Stimulated activated naive B cell treated with anti-CD40 and anti-IgM and Interleukin-4, amounts not matched to agents 10 μg/mL and 1 μg/mL and 100 μg/mL, for 72 hours (primary cell): ENCODE measurements around the gene DHX40.

Experiments
- ATAC-seq, 2 donors: fragments of 150-1000 bp; cut with Tn5 transposase; replicated peaks; 2 replicates each; pipeline ENCODE4 v1.10.0; 2021; ENCODE audit warnings: moderate library complexity in 1 of 2
- DNase-seq: peaks from one replicate; pipeline ENCODE4 v3.0.0; 2021
- H3K27ac Mint-ChIP-seq: one replicate; pipeline ENCODE4 v1.8.0; 2022; ENCODE audit warnings: mild to moderate bottlenecking, mixed read lengths
- H3K27me3 Mint-ChIP-seq, 2 donors: one replicate each; pipeline ENCODE4 v1.8.0; 2022; ENCODE audit warnings: mixed read lengths in 2 of 2
- H3K36me3 Mint-ChIP-seq, 2 donors: one replicate each; pipeline ENCODE4 v1.8.0; 2022; ENCODE audit warnings: mixed read lengths in 2 of 2, mild to moderate bottlenecking in 1 of 2
- H3K4me1 Mint-ChIP-seq, 2 donors: one replicate each; pipeline ENCODE4 v1.8.0; 2022; ENCODE audit warnings: mixed read lengths in 2 of 2, mild to moderate bottlenecking in 1 of 2
- H3K4me3 Mint-ChIP-seq, 2 donors: one replicate each; pipeline ENCODE4 v1.8.0; 2022; ENCODE audit warnings: mild to moderate bottlenecking in 2 of 2, mixed read lengths in 2 of 2, moderate library complexity in 1 of 2
- H3K9me3 Mint-ChIP-seq, 2 donors: one replicate each; pipeline ENCODE4 v1.8.0; 2022; ENCODE audit warnings: mixed read lengths in 2 of 2, mild to moderate bottlenecking in 1 of 2

DHX40 gene

DNA sequence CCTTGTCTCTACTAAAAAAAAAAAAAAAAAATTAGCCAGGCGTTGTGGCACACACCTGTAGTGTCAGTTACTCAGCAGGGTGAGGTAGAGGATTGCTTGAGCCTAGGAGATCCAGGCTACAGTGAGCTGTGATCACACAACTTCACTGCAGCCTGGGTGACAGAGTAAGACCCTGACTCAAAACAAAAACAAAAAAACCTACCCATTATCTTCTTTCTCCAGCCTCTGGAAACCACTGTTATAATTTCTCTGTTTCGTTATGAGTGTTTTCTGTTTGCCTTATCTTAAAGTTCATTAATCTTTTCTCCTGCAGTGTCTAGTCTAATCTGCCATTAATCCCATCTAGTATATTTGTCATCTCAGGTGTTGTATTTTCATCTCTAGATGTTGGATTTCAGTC lies 35.7 kb downstream of the DHX40 start:
- Mint-ChIP-seq H3K4me1 (peaks cover 6 to 12% of the 10 kb centered on the region in 2 donors), H3K27me3 (no peaks in the 10 kb centered on the region), H3K9me3 (no peaks in the 10 kb centered on the region), H3K36me3 (peaks cover 26 to 48% of the 10 kb centered on the region in 2 donors), H3K27ac (peak overlapping the region; percentile 68), H3K4me3 (no peak overlapping the region)
- ATAC-seq, result peak; percentile 34 to 64
- DNase-seq, result no peak

DNA sequence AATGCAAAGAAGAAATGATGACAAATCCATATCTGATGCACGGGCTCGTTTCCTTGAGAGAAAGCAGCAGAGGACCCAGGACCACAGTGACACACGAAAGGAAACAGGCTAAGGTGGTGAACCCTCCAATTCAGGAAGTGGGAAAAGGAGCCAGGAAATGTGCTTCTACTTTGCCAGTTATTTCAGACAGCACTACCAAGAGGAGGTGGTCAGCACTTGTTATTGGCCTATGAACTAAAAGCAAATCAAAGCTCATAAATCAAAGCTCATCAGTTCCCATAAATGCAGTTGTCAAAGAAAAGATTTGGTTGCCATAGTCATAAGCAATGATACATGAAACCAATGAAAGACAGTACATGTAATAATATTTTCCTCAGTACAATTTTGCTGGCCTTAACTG lies 41.7 kb downstream of the DHX40 start:
- H3K4me1 Mint-ChIP-seq, result peaks cover 0 to 4% of the 10 kb centered on the region in 2 donors
- H3K27me3 Mint-ChIP-seq, result no peaks in the 10 kb centered on the region
- no peaks in the 10 kb centered on the region for H3K9me3 Mint-ChIP-seq
- no peak overlapping the region for H3K27ac Mint-ChIP-seq
- no peak for DNase-seq
- H3K36me3 Mint-ChIP-seq, result peaks cover 34 to 50% of the 10 kb centered on the region in 2 donors
- no peak for ATAC-seq
- no peak overlapping the region for H3K4me3 Mint-ChIP-seq

DNA sequence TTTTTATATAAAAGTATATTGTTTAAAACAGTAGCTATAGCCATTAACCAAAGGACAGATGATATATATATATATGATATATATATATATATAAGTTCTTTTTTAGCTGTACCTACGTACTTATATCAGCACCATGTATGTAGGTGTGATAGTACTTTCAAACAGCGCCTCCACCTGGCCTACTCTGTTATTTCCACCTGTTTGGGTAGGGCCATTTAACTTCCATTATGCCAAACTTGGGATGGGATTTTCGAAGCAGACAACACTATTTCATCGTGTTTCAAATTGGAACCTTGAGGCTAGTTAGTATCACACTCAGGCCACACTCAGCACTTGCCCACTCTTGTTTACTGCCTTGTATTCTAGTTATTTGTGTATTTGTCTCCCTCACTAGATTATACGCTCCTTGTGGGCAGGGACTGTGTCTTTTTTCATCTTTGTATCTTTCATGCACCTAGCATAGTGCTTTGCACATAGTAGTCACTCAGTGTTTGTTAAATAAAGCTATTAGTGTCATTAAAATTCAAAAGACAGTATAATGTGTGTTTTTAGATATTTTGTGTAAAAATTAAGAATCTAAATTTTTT lies 42.5 kb downstream of the DHX40 start:
- DNase-seq (no peak), ATAC-seq (no peak)
- peaks cover 0 to 4% of the 10 kb centered on the region in 2 donors for H3K4me1 Mint-ChIP-seq
- peaks cover 30 to 45% of the 10 kb centered on the region in 2 donors for H3K36me3 Mint-ChIP-seq
- no peak overlapping the region for H3K4me3 Mint-ChIP-seq
- no peaks in the 10 kb centered on the region for H3K27me3 Mint-ChIP-seq
- no peak overlapping the region for H3K27ac Mint-ChIP-seq
- no peaks in the 10 kb centered on the region for H3K9me3 Mint-ChIP-seq

DNA sequence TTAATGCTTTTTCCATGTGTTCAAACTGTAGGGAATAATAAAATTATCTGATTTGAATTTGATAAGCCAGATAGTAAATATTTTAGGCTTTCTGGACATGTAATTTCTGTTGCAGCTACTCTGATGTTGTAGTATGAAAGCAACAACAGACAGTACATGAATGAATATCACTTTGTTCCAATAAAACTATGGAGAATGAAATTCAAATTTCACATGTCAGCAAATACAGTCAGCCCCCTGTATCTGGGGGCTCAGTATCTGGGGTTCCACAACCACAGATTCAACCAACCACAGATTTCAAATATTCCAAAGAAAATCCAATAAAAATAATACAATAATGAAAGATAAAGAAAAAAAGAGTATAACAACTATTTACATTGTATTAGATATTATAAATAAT lies 46.1 kb downstream of the DHX40 start:
- Mint-ChIP-seq H3K4me3 (no peak overlapping the region), H3K9me3 (no peaks in the 10 kb centered on the region), H3K27me3 (no peaks in the 10 kb centered on the region), H3K27ac (no peak overlapping the region), H3K4me1 (peaks cover 0 to 4% of the 10 kb centered on the region in 2 donors), H3K36me3 (peaks cover 18 to 22% of the 10 kb centered on the region in 2 donors)
- DNase-seq (no peak), ATAC-seq (no peak)

DNA sequence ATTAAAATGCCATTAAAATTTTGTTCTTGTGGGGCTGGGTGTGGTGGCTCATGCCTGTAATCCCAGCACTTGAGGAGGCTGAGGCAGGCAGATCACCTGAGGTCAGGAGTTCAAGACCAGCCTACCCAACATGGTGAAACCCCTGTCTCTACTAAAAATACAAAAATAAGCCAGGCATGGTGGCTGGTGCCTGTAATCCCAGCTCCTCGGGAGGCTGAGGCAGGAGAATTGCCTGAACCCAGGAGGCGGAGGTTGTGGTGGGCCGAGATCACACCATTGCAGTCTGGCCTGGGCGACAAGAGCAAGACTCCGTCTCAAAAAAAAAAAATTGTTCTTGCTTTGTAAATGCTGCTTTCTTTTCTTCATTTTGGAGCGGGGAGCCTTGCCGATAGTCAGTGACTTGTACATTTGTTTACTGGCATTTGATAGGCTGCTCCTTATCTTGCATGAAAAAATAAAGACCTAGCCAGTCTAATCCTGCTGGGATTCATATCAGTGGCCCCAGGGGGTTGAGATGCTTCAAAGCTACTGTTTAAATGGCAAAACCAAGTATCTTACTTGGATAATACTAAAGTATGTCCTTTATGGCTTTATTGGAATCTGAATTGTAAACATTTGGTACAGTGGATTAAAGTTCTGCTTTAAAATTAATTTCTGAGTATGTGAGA lies 51.0 kb downstream of the DHX40 start:
- DNase-seq (no peak), ATAC-seq (no peak)
- H3K4me1 Mint-ChIP-seq, result peaks cover 4 to 16% of the 10 kb centered on the region in 2 donors
- H3K27ac Mint-ChIP-seq, result no peak overlapping the region
- no peak overlapping the region for H3K4me3 Mint-ChIP-seq
- H3K27me3 Mint-ChIP-seq, result no peaks in the 10 kb centered on the region
- peaks cover 13 to 18% of the 10 kb centered on the region in 2 donors for H3K36me3 Mint-ChIP-seq
- no peaks in the 10 kb centered on the region for H3K9me3 Mint-ChIP-seq

DNA sequence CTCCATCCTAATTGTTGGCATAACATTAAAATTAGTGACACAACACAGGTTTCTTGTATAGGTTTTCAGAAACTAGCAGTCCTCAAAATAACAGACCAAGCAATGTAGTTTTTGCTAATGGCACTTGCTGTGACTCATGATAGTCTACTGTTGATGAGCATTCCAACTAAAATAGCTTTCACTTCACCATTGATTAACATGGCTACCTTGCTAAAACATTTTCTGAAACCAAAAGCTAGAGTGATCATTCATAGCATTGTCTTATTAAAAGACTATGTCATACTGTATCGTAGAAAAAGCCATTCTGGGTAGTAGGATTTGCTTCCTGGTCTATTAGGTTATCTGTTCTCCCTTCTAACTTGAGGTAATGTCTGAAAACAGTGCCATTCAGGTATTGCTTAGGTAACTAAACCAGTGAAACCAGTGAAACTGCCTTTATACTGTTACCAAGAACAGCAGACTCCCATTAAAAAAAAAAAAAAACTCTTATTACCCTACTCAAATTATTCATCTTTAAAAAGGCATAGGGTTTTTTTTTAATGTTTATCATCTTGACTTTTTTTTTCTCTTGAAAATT lies 51.8 kb downstream of the DHX40 start:
- peaks cover 7 to 24% of the 10 kb centered on the region in 2 donors for H3K4me1 Mint-ChIP-seq
- H3K27ac Mint-ChIP-seq, result peak overlapping the region; percentile 97
- peaks cover 13 to 21% of the 10 kb centered on the region in 2 donors for H3K36me3 Mint-ChIP-seq
- H3K4me3 Mint-ChIP-seq, result no peak overlapping the region
- ATAC-seq, result no peak
- H3K27me3 Mint-ChIP-seq, result no peaks in the 10 kb centered on the region
- no peaks in the 10 kb centered on the region for H3K9me3 Mint-ChIP-seq
- no peak for DNase-seq

DNA sequence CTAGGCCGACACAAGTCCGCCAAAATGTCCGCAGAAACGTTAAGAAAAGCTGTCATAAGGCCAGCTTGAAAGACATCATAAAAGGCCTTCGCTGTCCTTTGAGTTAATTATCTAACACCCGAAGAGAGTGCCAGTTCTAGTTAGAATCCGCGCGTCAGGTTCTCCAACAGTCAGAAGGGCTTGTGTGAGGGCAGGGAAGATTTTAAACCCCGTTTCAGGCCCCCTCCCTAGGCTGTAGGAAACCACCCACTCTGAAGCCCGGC lies 53.6 kb downstream of the DHX40 start:
- Mint-ChIP-seq H3K4me1 (peaks cover 15 to 37% of the 10 kb centered on the region in 2 donors), H3K4me3 (peak overlapping the region; percentile 88 to 92), H3K27me3 (no peaks in the 10 kb centered on the region), H3K27ac (peak overlapping the region; percentile 97), H3K9me3 (no peaks in the 10 kb centered on the region), H3K36me3 (peaks cover 11 to 22% of the 10 kb centered on the region in 2 donors)
- ATAC-seq (no peak), DNase-seq (no peak)

DNA sequence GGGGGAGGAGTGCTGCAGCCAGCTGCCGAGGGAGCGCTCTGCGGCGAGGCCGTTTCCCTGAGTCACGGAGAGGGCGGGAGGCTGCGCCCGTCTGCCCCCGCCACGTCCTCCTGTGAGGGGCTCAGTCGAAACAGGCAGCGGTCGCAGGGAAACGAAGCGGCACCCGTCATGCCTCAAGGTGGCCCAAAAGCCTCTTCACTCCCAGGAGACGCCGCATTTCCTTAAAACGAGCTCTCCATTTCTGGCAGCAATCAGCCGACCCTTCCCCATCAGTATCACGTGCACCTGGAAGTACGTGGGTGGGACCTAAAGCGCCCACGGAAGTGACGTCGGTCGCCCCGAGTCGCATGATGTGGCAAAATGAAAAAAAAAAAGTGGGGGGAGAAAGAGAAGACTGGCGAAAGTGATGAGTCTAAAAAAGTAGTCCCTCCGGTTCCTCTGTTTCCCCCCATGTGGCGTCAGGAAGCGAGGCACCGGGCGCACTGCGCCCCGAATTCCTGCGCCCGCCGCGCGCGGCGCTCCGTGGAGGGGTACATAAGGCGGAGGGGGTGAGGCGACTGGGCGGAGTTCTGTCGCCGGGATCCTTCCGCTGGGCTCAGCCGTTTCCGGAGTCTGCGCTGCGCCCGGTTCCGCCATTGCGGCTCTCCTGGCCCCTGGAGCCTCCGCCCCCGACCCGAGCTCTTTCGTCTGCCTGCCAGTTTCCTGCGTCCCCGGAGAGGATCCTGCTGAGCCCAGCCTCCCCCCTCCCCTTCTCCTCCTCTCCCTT lies 54.1 kb downstream of the DHX40 start, which contains the start of gene CLTC:
Gene CLTC (plus strand): TSS at position 598 of the 766 bp plus-strand sequence. CDS start 237 bp downstream, outside the sequence.
- Mint-ChIP-seq H3K27me3 (no peaks in the 10 kb centered on the region), H3K4me3 (peak within 1 kb of the TSS; percentile 88 to 92), H3K36me3 (peaks cover 11 to 24% of the 10 kb centered on the region in 2 donors), H3K9me3 (no peaks in the 10 kb centered on the region), H3K27ac (peak within 1 kb of the TSS; percentile 97), H3K4me1 (peaks cover 15 to 40% of the 10 kb centered on the region in 2 donors)
- peak; percentile 91 for DNase-seq
- peak; percentile 89 to 91 for ATAC-seq

DNA sequence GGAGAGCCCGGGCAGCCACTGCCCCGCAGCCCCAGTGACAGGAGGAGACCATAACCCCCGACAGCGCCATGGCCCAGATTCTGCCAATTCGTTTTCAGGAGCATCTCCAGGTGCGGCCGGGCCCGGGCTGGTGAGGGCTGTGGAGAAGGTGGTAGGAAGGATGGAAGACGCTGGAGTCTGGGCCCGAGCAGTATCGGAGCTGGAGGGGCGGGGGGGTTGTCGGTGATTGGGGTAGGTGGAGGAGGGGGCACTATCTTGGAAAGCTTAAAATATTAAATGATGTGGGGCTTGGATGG lies 54.6 kb downstream of the DHX40 start:
- no peaks in the 10 kb centered on the region for H3K27me3 Mint-ChIP-seq
- ATAC-seq (peak; percentile 8), DNase-seq (no peak)
- no peaks in the 10 kb centered on the region for H3K9me3 Mint-ChIP-seq
- peaks cover 11 to 24% of the 10 kb centered on the region in 2 donors for H3K36me3 Mint-ChIP-seq
- peak overlapping the region; percentile 88 to 92 for H3K4me3 Mint-ChIP-seq
- peaks cover 15 to 40% of the 10 kb centered on the region in 2 donors for H3K4me1 Mint-ChIP-seq
- H3K27ac Mint-ChIP-seq, result peak overlapping the region; percentile 97

DNA sequence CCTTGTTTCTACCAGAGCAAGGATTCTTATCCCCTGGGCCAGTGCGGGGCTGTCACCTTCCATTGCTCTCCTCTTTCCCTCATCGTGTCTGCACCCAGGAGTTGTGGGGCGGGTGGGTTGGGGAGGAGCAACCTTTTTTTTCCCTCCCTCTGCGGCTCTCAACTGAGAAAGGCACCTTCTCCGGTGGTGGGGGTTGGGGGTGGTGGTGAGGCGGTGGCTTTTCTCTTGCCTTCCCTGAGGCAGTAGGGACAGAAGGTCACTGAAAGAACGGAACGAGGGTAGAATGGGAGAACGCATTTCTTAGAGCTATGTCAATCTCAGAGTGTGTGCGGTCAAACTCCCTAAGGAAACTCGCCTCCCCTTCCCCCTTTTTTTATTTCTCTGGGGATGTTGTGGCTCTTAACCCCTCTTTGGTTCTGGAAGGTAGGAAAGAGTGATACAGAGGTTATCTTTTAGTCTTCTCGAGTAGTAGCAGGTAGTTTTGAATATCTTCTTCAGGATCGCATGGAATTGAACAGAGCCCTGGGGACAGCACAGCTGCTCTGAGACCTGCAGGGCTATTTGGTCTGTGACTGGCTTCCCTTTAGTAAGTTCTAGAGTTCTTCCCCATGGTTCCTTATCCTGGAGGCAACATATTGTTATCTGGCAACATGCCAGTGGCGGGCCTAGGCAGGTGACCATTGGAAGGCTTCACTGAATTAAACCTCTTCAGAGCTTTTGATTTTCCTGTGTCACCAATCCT lies 55.3 kb downstream of the DHX40 start:
- peak in 1 of 2 donors; percentile 11 for ATAC-seq
- H3K36me3 Mint-ChIP-seq, result peaks cover 14 to 24% of the 10 kb centered on the region in 2 donors
- no peaks in the 10 kb centered on the region for H3K27me3 Mint-ChIP-seq
- H3K9me3 Mint-ChIP-seq, result no peaks in the 10 kb centered on the region
- no peak for DNase-seq
- peaks cover 17 to 46% of the 10 kb centered on the region in 2 donors for H3K4me1 Mint-ChIP-seq
- peak overlapping the region; percentile 88 to 92 for H3K4me3 Mint-ChIP-seq
- peak overlapping the region; percentile 97 for H3K27ac Mint-ChIP-seq

DNA sequence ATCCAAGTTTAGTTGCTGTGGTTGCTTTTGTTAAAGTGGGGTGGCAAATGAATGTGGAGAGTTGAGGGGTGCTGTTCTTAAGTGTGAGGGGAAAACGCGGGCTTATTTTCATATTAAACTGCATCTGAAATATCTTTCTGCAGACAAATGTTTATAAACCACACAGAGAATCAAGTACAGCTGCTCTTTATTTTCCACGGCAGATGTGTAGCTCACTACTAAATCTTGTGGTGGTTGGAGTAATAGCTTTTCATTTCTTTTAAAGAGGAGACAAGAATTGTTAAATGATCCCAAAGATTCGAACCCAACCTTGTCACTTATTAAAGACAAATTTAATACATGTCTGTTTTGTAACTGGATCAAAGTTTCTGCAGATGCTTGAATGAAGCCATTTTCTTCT lies 56.4 kb downstream of the DHX40 start:
- H3K4me1 Mint-ChIP-seq, result peaks cover 21 to 49% of the 10 kb centered on the region in 2 donors
- peaks cover 18 to 24% of the 10 kb centered on the region in 2 donors for H3K36me3 Mint-ChIP-seq
- H3K4me3 Mint-ChIP-seq, result peak overlapping the region; percentile 88 to 92
- no peaks in the 10 kb centered on the region for H3K27me3 Mint-ChIP-seq
- H3K27ac Mint-ChIP-seq, result peak overlapping the region; percentile 63
- DNase-seq (no peak), ATAC-seq (no peak)
- no peaks in the 10 kb centered on the region for H3K9me3 Mint-ChIP-seq

DNA sequence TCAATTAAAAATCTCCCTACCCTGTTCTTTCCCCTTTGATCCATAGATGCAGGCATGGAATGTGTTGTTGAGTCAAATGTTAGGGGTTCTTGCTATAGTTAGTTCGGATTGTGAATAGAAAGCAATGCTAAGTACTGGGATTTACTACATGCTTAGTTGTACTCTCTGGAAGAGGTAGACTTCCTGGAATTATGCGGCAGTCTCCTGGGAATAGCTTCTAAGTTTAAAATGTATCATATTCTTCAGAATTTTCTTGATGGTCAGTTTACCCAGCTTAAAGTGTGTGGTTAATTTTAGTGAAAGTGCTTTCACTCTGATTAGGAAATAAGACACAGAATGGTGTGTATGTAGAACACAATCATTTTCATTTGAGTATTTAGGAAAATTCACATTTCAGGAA lies 57.7 kb downstream of the DHX40 start:
- Mint-ChIP-seq H3K27me3 (no peaks in the 10 kb centered on the region), H3K27ac (peak overlapping the region; percentile 0), H3K4me3 (peak overlapping the region; percentile 62 to 92), H3K9me3 (no peaks in the 10 kb centered on the region), H3K4me1 (peaks cover 23 to 51% of the 10 kb centered on the region in 2 donors), H3K36me3 (peaks cover 18 to 24% of the 10 kb centered on the region in 2 donors)
- ATAC-seq (no peak), DNase-seq (no peak)

DNA sequence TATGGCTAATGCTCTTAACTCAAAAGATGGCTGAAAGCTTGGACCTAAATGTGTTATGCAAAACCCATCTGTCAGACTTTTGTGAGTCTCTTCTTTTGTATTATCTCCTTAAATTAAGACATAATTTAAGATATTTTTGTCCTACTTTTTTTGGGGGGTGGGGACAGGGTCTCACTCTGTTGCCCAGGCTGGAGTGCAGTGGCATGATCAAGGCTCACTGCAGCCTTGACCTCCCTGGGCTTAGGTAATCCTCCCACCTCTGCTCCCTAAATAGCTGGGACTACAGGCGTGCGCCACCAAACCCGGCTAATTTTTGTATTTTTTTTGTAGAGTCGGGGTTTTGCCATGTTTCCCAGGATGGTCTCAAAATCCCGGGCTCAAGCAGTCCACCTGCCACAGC lies 61.3 kb downstream of the DHX40 start:
- Mint-ChIP-seq H3K4me1 (peaks cover 30 to 67% of the 10 kb centered on the region in 2 donors), H3K36me3 (peaks cover 22 to 24% of the 10 kb centered on the region in 2 donors)
- ATAC-seq, result no peak

DNA sequence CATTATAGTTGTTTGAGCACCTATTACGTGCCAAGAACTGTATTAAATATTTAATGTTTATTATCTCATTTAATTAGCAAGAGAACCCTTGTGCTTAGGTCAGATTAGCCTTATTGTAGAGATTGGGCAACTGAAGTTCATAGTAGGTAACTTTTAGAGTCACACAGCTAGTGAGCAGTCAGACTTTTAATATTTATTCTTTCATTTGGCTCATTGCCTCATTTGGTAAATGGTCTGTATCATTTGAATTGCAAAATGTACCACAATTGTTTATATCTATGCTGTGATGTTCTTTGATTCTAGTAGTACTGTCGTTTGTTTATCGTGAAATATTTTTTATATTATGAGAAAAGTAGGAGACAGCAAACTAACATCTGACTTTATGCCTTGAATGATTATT lies 61.9 kb downstream of the DHX40 start:
- no peak for DNase-seq
- H3K9me3 Mint-ChIP-seq, result no peaks in the 10 kb centered on the region
- H3K36me3 Mint-ChIP-seq, result peaks cover 22 to 24% of the 10 kb centered on the region in 2 donors
- no peak overlapping the region for H3K4me3 Mint-ChIP-seq
- H3K27me3 Mint-ChIP-seq, result no peaks in the 10 kb centered on the region
- H3K27ac Mint-ChIP-seq, result no peak overlapping the region
- peaks cover 28 to 65% of the 10 kb centered on the region in 2 donors for H3K4me1 Mint-ChIP-seq
- no peak for ATAC-seq

More for the DNA sequence above, 61.3 kb downstream of the DHX40 start:
- H3K27me3 Mint-ChIP-seq, result no peaks in the 10 kb centered on the region
- DNase-seq, result no peak
- H3K4me3 Mint-ChIP-seq, result no peak overlapping the region
- no peaks in the 10 kb centered on the region for H3K9me3 Mint-ChIP-seq
- H3K27ac Mint-ChIP-seq, result no peak overlapping the region
